HEK293T (cell line): ENCODE measurements around the gene ARMC9.

ENCODE experiments used
- ARNT ChIP-seq: fragments of 450-650 bp; IDR thresholded peaks from 2 replicates; pipeline ENCODE4 v1.6.1; 2017; ENCODE audit warnings: mild to moderate bottlenecking
- BHLHE40 ChIP-seq: fragments of 450-650 bp; IDR thresholded peaks from 2 replicates; pipeline ENCODE4 v1.6.1; 2016; ENCODE audit warnings: mild to moderate bottlenecking, moderate library complexity, borderline replicate concordance
- CTBP1 ChIP-seq: fragments of 450-650 bp; IDR thresholded peaks from 2 replicates; pipeline ENCODE4 v1.6.1; 2016; ENCODE audit warnings: borderline replicate concordance
- ELF4 ChIP-seq: fragments of 450-650 bp; IDR thresholded peaks from 2 replicates; pipeline ENCODE4 v1.6.1; 2017; ENCODE audit warnings: antibody characterized with exemption
- FOXA1 ChIP-seq: fragments of 450-650 bp; IDR thresholded peaks from 2 replicates; pipeline ENCODE4 v1.6.1; 2016; ENCODE audit warnings: mild to moderate bottlenecking
- FOXK2 ChIP-seq: fragments of 450-650 bp; IDR thresholded peaks from 2 replicates; pipeline ENCODE4 v1.6.1; 2016; ENCODE audit warnings: mild to moderate bottlenecking
- FOXM1 ChIP-seq: fragments of 450-650 bp; IDR thresholded peaks from 2 replicates; pipeline ENCODE4 v1.6.1; 2017; ENCODE audit warnings: mild to moderate bottlenecking, borderline replicate concordance
- L3MBTL2 ChIP-seq: fragments of 450-650 bp; conservative IDR thresholded peaks from 2 replicates; pipeline ENCODE4 v1.6.1; 2016; ENCODE audit warnings: mild to moderate bottlenecking
- NFRKB ChIP-seq: fragments of 450-650 bp; IDR thresholded peaks from 2 replicates; pipeline ENCODE4 v1.6.1; 2016; ENCODE audit warnings: mild to moderate bottlenecking, moderate library complexity
- PKNOX1 ChIP-seq: fragments of 450-650 bp; IDR thresholded peaks from 2 replicates; pipeline ENCODE4 v1.6.1; 2016
- SP1 ChIP-seq: fragments of 450-650 bp; IDR thresholded peaks from 2 replicates; pipeline ENCODE4 v1.6.1; 2017
- SUZ12 ChIP-seq: fragments of 450-650 bp; IDR thresholded peaks from 2 replicates; pipeline ENCODE4 v1.6.1; 2016; ENCODE audit warnings: mild to moderate bottlenecking
- TARDBP ChIP-seq: fragments of 450-650 bp; IDR thresholded peaks from 2 replicates; pipeline ENCODE4 v1.6.1; 2016
- ZNF384 ChIP-seq: fragments of 450-650 bp; IDR thresholded peaks from 2 replicates; pipeline ENCODE4 v1.6.1; 2016

- TF ChIP-seq FOXM1: no peak
- no peak for TF ChIP-seq SP1
- TF ChIP-seq ELF4: no peak
- no peak for TF ChIP-seq SUZ12
- no peak for TF ChIP-seq FOXA1
- no peak for TF ChIP-seq ZNF384
- no peak for TF ChIP-seq FOXK2
- TF ChIP-seq BHLHE40: no peak
- TF ChIP-seq NFRKB: no peak
- TF ChIP-seq ARNT: no peak
- no peak for TF ChIP-seq TARDBP
- TF ChIP-seq PKNOX1: no peak
- TF ChIP-seq L3MBTL2: no peak
- TF ChIP-seq CTBP1: no peak
These were observed 96.3 kb downstream of the ARMC9 start for GRCh38 chr2:231294571-231295362.
